Natural killer cell (primary cell): ENCODE results near the gene TENM4. TPM values are rescaled to one million over a fixed set of nuclear protein-coding genes. Genes with fewer than 3 reads are reported as not detected.

ENCODE experiments used
- ATAC-seq, 3 donors: fragments of 150-1000 bp in 2 of 3; fragments of 200-7000 bp in 1 of 3; cut with Tn5 transposase; 1 replicate in 1 of 3; 2 replicates in 2 of 3; pipeline ENCODE4 v1.10.0; 2021; ENCODE audit warnings: mild to moderate bottlenecking in 2 of 3, moderate library complexity in 2 of 3
- DNase-seq, 2 donors: peaks; one replicate each; pipeline versions ENCODE4 v3.0.0 to v3.0.0-alpha.2; 2013 to 2021; ENCODE audit warnings: mixed read lengths in 1 of 2
- H3K27ac ChIP-seq: one replicate; pipeline ENCODE4 v1.5.1; 2013; ENCODE audit warnings: mild to moderate bottlenecking, low read length
- H3K27me3 ChIP-seq: one replicate; pipeline ENCODE4 v1.6.1; 2013; ENCODE audit warnings: low read length; ENCODE audit not compliant: control insufficient read depth, insufficient read depth
- H3K36me3 ChIP-seq: one replicate; pipeline ENCODE4 v1.6.1; 2013; ENCODE audit warnings: low read length; ENCODE audit not compliant: control insufficient read depth, insufficient read depth
- H3K4me1 ChIP-seq: one replicate; pipeline ENCODE4 v1.6.1; 2013; ENCODE audit warnings: low read length; ENCODE audit not compliant: control insufficient read depth, insufficient read depth
- H3K4me3 ChIP-seq: one replicate; pipeline ENCODE4 v1.5.1; 2013; ENCODE audit warnings: low read length
- H3K9me3 ChIP-seq: one replicate; pipeline ENCODE4 v1.6.1; 2013; ENCODE audit warnings: low read length; ENCODE audit not compliant: control insufficient read depth, insufficient read depth
- H3K27ac Mint-ChIP-seq, 2 donors: one replicate each; pipeline ENCODE4 v1.8.0; 2022; ENCODE audit warnings: mild to moderate bottlenecking in 2 of 2, mixed read lengths in 2 of 2, moderate library complexity in 1 of 2
- H3K27me3 Mint-ChIP-seq, 2 donors: one replicate each; pipeline ENCODE4 v1.8.0; 2022; ENCODE audit warnings: low read depth in 2 of 2, mixed read lengths in 2 of 2
- H3K36me3 Mint-ChIP-seq: one replicate; pipeline ENCODE4 v1.8.0; 2022; ENCODE audit warnings: mixed read lengths
- H3K4me1 Mint-ChIP-seq, 2 donors: one replicate each; pipeline ENCODE4 v1.8.0; 2022; ENCODE audit warnings: mixed read lengths in 2 of 2
- H3K4me3 Mint-ChIP-seq: one replicate; pipeline ENCODE4 v1.8.0; 2022; ENCODE audit warnings: mild to moderate bottlenecking, moderate library complexity, mixed read lengths
- H3K9me3 Mint-ChIP-seq, 2 donors: one replicate each; pipeline ENCODE4 v1.8.0; 2022; ENCODE audit warnings: mixed read lengths in 2 of 2
- WGBS: methylation state at CpG from one replicate; pipeline ENCODE4 v1.1.7; 2013; ENCODE audit warnings: missing lambda C conversion rate; ENCODE audit not compliant: insufficient coverage; 5-methylcytosine and 5-hydroxymethylcytosine counted together
- intact Hi-C: fragments of 100-400 bp; cut with micrococcal nuclease; formaldehyde crosslinking; loops from one replicate; pipeline ENCODE4 v1.14.2; 2022
- total RNA-seq, 4 donors: library from RNA; stranded (reverse); fragments of 120-200 nt in 1 of 4; gene quantifications; one replicate each; pipeline versions ENCODE4 v1.2.3 to v1.2.4, GENCODE V29; 2013 to 2022
- TF ChIP-seq, protein P1 (sequence below): fragments of 200-600 bp; IDR thresholded peaks from one replicate; pipeline ENCODE4 v1.8.0; 2022; ENCODE audit warnings: antibody characterized with exemption

Gene TENM4
- total RNA-seq, 3 donors from 2014 or later (not counting 1 experiment from before 2014, with no cell fraction given): 0.63 to 0.75 TPM; not detected in 1

DNA sequence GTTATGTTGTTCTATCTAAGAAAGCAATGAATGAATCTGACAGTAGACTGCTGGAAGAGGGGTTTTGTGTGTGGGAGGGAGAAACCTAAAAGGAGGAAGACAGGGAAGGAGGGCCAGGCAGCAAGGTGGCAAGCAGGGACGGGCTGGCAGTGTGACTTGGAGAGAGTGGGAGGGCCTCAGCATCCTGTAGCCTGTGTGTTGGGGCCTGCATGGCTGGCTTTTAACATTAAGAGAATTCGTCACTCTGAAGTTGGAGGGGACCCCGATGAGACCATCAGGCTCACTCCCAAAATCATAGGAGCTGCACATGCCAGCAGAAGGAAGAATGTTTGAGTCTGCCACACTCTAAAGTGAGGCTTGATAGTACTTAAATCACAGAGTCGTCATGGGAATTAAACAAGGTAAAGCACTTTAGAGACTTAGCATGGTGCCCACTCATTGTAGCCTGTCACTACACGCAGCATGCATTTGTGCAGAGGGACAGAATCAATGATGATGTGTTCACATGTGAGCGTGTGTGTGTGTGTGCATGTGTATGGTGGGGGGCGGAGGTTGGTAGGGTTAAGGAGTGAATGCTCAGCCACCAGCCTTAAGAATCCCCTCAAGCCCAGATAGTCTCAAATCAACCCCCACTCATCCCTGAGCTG lies 199.5 kb downstream of the TENM4 start:
- Histone ChIP-seq H3K36me3 (no peaks in the 10 kb centered on the region), H3K9me3 (no peaks in the 10 kb centered on the region), H3K27ac (no peak overlapping the region), H3K4me1 (no peaks in the 10 kb centered on the region), H3K4me3 (no peak overlapping the region), H3K27me3 (no peaks in the 10 kb centered on the region)
- Mint-ChIP-seq H3K4me3 (no peak overlapping the region), H3K9me3 (peaks cover 0 to 2% of the 10 kb centered on the region in 2 donors), H3K4me1 (no peaks in the 10 kb centered on the region), H3K27me3 (peaks cover 0 to 3% of the 10 kb centered on the region in 2 donors), H3K27ac (no peak overlapping the region), H3K36me3 (no peaks in the 10 kb centered on the region)
- ATAC-seq (no peak), DNase-seq (no peak)
- intact Hi-C loops: no loop called here
- TF ChIP-seq, protein P1, sequence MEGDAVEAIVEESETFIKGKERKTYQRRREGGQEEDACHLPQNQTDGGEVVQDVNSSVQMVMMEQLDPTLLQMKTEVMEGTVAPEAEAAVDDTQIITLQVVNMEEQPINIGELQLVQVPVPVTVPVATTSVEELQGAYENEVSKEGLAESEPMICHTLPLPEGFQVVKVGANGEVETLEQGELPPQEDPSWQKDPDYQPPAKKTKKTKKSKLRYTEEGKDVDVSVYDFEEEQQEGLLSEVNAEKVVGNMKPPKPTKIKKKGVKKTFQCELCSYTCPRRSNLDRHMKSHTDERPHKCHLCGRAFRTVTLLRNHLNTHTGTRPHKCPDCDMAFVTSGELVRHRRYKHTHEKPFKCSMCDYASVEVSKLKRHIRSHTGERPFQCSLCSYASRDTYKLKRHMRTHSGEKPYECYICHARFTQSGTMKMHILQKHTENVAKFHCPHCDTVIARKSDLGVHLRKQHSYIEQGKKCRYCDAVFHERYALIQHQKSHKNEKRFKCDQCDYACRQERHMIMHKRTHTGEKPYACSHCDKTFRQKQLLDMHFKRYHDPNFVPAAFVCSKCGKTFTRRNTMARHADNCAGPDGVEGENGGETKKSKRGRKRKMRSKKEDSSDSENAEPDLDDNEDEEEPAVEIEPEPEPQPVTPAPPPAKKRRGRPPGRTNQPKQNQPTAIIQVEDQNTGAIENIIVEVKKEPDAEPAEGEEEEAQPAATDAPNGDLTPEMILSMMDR: no peak
- 81% methylated on average over 5 of the region's 7 CpGs for WGBS

DNA sequence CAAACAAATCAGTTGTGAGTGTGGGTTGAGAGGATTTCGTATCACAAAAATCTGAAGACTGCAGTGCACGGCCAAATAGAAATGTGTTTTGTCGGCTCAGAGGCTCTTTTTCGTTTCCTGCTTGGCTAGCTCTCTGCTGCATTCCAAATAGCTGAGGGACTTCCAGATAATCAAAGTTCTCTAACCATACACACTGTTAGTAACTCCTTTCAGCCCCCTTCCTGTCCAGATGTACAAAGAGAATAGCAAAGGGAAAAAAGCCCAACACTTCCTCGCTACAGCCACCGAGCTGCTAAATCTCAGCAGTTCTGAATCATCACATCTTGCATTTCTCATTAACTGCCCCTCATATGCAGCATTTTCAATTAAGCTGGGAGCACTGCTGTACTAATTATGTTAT lies 203.1 kb downstream of the TENM4 start:
- Histone ChIP-seq H3K4me3 (no peak overlapping the region), H3K9me3 (no peaks in the 10 kb centered on the region), H3K27me3 (no peaks in the 10 kb centered on the region), H3K4me1 (no peaks in the 10 kb centered on the region), H3K36me3 (no peaks in the 10 kb centered on the region), H3K27ac (no peak overlapping the region)
- no peak for DNase-seq
- intact Hi-C loops: no loop called here
- no peak overlapping the region for H3K4me3 Mint-ChIP-seq
- H3K27ac Mint-ChIP-seq: no peak overlapping the region
- TF ChIP-seq, protein P1: no peak
- ATAC-seq: no peak
- no peaks in the 10 kb centered on the region for H3K4me1 Mint-ChIP-seq
- H3K36me3 Mint-ChIP-seq: no peaks in the 10 kb centered on the region
- 37% methylated on average over 6 of the region's 6 CpGs for WGBS
- peaks cover 0 to 5% of the 10 kb centered on the region in 2 donors for H3K9me3 Mint-ChIP-seq
- H3K27me3 Mint-ChIP-seq: peaks cover 0 to 3% of the 10 kb centered on the region in 2 donors

DNA sequence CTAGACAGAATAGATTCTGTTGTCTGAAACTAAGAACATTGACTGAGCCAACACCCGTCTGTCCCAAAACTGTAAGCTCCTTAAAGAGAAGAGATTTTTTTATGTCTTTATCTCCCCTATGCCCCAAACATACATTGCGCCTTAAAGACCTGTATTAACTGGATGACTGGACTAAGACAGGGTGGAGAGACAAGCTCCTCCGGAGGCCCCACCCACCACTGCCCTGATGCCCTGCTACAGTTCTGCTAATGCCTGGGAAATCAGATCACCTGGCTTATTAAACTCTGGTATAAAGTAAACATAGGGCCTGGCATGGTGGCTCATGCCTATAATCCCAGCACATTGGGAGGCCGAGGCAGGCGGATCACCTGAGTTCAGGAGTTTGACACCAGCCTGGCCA lies 203.7 kb downstream of the TENM4 start:
- Mint-ChIP-seq H3K9me3 (peaks cover 0 to 5% of the 10 kb centered on the region in 2 donors), H3K36me3 (no peaks in the 10 kb centered on the region), H3K27ac (no peak overlapping the region), H3K27me3 (peaks cover 0 to 3% of the 10 kb centered on the region in 2 donors), H3K4me1 (no peaks in the 10 kb centered on the region), H3K4me3 (no peak overlapping the region)
- intact Hi-C loops: no loop called here
- no peaks in the 10 kb centered on the region for H3K9me3 ChIP-seq
- no peaks in the 10 kb centered on the region for H3K4me1 ChIP-seq
- WGBS: 85% methylated on average over 5 of the region's 5 CpGs
- H3K27ac ChIP-seq: no peak overlapping the region
- DNase-seq: no peak
- ATAC-seq: no peak
- no peaks in the 10 kb centered on the region for H3K36me3 ChIP-seq
- no peaks in the 10 kb centered on the region for H3K27me3 ChIP-seq
- H3K4me3 ChIP-seq: no peak overlapping the region
- TF ChIP-seq, protein P1: no peak

DNA sequence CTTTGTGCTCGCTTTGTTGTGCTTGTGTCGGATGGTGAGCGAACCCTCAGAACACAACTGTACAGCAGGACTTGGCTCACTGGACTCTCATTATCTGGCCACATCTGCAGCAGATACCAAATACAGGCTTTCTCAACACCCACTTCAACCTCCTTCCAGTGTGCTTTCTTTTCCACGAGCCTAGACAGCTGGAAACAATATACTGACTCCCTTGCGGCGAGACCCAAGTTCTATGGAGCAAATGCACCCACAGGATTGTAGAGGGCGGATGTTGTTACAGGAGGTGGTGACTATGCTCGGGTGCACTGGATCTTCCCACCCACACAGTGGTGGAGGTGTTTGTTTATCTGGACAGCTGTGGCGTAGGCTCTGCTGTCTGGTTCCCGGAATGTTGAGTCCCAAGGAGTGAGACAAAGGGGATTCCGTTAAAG lies 204.3 kb downstream of the TENM4 start:
- Mint-ChIP-seq H3K27ac (no peak overlapping the region), H3K27me3 (peaks cover 0 to 3% of the 10 kb centered on the region in 2 donors), H3K4me1 (no peaks in the 10 kb centered on the region), H3K4me3 (no peak overlapping the region), H3K36me3 (no peaks in the 10 kb centered on the region), H3K9me3 (peaks cover 0 to 5% of the 10 kb centered on the region in 2 donors)
- H3K27ac ChIP-seq: no peak overlapping the region
- ATAC-seq (no peak), DNase-seq (no peak)
- H3K4me3 ChIP-seq: no peak overlapping the region
- TF ChIP-seq, protein P1: no peak
- intact Hi-C loops: no loop called here
- no peaks in the 10 kb centered on the region for H3K36me3 ChIP-seq
- H3K9me3 ChIP-seq: no peaks in the 10 kb centered on the region
- 81% methylated on average over 11 of the region's 11 CpGs for WGBS
- no peaks in the 10 kb centered on the region for H3K27me3 ChIP-seq
- H3K4me1 ChIP-seq: no peaks in the 10 kb centered on the region
